Activated T-cell treated with anti-CD3 and anti-CD28 coated beads, Interleukin-2, amount 50 U/mL, for 48 hours (primary cell): Measurements from ENCODE around the gene TGFB3.
"Not testable (repeated sequence)": the region's sequence is repeated elsewhere in the genome, so short reads cannot be mapped to it uniquely, and the experiment has no call there.

ENCODE experiments used
- DNase-seq, 2 experiments: peaks; one replicate each; pipeline ENCODE4 v3.0.0-alpha.2; 2020

Gene TGFB3

GRCh38 chr14:75981426-75982265 lies at the start of gene TGFB3:
TSS of gene TGFB3 (minus strand) at chr14:75981995. CDS start at chr14:75980893, 1,102 bp downstream.
- DNase-seq: peak; percentile 58 to 62

GRCh38 chr14:76024211-76024907 lies 42.6 kb upstream of the TGFB3 start:
- DNase-seq: no peak

- DNase-seq: no peak
Measured at GRCh38 chr14:76023757-76024156, 42.0 kb upstream of the TGFB3 start.

DNA sequence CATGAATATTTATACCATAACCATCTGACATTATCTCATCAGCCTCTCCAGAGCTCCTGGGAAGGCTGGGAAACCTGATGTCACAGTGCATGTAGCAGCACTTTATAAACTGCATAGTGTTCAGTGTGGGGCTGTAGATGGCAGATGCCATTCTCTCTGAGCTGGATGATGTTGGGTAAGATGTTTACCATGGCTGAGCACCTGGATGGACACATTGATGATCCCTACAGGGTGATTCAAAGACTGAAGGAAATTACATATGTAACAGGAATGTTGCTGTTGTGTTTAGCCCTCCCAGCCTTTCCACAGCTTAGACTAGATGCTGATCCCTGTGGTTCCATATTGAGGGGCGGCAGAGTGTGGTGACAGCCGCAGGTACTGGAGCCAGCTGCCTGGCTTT lies 41.2 kb upstream of the TGFB3 start:
- no peak for DNase-seq

DNA sequence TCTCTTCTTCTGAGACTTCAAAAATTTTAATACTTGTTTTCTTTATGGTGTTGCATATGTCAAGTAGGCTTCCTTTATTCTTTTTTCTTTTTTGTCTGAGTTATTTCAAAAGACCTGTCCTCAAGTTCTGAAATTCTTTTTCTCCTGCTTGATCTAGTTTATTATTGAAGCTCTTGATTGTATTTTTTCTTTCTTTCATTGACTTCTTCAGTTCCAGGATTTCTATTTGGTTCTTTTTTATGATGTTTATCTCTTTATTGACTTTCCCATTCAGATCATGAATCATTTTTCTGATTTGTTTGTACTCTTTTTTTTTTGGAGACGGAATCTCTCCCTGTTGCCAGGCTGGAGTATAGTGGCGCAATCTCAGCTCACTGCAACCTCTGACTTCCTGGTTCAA lies 37.9 kb upstream of the TGFB3 start:
- no peak for DNase-seq

DNA sequence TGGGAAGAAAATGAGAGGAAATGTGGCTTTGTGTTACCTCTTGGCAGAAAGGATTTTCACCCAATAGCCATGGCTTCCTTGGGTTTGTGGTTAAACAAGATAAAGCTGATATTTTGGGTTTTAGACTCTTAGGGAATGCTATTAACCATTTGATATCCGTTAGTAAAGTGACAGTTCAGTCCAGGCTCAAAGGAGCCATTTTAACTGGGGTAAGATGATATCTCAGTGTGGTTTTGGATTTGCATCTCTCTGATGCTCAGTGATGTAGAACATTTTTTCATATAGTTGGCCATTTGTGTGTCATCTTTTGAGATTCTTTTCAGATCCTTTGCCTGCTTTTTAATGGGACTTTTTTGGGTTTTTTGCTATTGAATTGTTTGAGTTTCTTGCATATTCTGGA lies 33.9 kb upstream of the TGFB3 start:
- no peak for DNase-seq

DNA sequence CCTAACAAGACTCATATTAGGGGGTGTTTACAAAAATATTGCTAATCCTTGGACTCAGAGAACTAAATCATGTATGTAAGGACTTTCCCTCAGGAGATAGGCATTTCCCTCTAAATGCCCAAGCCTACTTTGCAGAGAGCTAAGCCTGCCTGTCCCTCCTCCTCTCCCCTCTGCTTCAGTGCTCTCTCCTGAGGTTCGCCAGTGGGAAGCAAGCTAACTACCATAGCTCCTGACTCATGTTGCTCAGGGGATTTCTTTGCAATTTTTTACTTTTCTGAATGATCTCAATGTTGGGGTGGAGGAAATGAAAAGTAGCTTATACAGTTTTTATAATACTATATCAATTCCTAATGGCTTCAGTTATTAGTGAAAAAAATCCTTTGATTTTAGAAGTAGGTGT lies 33.4 kb upstream of the TGFB3 start:
- no peak for DNase-seq

DNA sequence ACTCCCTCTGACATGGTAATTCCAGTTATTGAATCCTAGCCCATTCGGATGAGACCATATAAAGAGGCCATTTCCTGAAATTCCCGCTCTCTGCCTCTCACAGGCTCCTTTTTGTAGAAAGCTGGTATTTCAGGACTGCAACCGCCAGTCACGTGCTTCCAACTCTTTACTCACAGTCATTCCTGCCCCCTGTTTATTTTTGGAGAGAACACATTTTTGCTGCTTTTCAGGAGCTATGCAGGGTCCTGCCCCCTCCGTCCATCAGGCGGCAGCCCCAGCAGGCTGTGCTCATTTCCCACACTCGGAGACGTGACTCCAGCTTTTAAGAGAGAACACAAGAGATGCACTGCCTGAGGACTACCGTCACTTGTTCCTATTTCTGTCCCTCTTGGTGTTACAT lies 30.6 kb upstream of the TGFB3 start:
- DNase-seq: no peak

GRCh38 chr14:76011930-76012329 lies 30.1 kb upstream of the TGFB3 start:
- no peak for DNase-seq

- DNase-seq: not testable (repeated sequence)
Measured at GRCh38 chr14:76009627-76010026, 27.8 kb upstream of the TGFB3 start.

DNA sequence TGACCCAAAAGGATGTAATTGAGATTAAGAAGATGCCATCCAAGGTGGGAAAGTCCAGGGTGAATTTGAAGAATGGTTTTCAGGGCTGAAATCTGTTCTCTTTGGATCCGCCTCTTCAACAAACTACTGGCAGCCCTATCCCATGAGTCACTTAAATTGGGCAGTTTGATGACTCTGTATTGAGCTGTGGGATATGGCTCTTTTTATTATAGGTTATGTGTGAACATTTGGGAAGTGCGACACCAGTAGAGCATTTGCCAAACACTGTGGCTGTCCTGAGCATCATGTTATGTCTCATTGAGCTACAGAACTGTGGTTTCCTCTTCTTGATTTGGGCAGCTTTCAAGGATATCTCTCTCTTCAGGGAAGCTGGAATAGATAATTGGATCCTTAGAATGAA lies 26.1 kb upstream of the TGFB3 start:
- DNase-seq: no peak

GRCh38 chr14:76007379-76007778 lies 25.6 kb upstream of the TGFB3 start:
- no peak for DNase-seq

DNA sequence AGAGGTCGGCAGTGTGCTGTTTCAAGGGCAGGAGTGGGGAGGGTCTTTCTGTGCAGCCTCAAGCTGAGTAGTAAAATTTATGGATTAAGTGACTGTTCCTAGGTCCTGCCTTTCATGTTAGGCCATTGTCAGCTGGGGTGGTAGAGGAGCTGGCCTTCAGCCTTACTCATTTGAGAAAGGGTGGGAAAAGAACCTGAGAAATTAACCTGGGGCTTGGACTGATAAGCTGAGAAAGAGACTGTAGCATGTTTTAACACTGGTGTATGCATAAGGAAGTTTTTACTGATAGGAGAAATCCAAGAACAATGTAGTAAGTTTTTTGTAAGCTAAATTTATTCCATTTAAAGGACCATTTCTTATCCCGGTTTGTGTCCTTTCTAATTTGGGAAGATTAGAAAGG lies 24.5 kb upstream of the TGFB3 start:
- DNase-seq: no peak

DNA sequence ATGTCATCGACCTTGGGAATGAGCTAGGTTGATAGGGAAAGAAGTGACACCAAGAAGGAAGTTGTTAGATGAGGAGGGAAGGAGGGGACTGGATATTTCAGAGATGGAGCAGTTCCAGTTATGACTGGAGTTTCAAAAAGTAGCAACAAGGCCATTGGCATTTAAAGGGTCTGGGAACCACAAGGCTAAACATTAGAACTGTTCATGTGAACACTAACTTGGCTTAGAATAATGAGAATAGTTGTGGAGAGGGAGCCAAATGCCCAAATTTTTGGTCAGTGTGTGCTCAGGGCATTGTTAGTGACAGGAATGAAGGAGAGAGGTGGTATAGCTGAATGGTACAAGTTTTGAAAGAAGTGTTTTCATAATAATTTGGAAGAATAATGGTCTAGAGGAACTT lies 20.6 kb upstream of the TGFB3 start:
- DNase-seq: no peak

DNA sequence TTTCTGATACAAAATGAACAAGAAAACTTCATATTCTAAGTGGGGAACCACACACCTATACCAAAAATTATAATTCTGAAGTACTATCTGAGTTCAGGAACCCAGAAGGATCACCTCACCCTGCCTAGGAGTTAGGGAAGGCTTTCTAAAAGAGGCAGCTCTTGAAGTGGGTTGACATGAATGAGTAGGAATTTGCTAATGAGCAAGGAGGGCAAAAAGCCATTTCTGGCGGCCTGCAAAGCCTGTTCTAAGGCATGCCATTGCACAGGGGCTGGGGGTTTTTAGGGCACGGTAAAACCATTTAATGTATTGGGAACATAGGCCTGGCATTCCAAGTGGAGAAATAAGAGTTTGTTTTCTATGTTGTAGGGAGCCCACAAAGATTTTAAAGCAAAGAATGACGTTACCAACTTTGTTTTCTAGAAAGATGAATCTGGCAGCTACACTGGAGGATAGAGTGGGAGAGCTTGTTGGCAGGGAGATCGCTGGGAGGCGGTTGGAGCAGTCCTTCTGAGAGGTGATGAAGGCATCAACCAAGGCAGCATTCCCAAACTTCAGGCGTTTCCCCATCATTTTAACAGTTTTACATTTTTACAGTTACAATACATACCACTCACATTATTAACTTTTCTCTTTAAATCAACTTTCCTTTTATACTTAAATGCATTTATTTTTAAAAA lies 17.9 kb upstream of the TGFB3 start:
- no peak for DNase-seq

DNA sequence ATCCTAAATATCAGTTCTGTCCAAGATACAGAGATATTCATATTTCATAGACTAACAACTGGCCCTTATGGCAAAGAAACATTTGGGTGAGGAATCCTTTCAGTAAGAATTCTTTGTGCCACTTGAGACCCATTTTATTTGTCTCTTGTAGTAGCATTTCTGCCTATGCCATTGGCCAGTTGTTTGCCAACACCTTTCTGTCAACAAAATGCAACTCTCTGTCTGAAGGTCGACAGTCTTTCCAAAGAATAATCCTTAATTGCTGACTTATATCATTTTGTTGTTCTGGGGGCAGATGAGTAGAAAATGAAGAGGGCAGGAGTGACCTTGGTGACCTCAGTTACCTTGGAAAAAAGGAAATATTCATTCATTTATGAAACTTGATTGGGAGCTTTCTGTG lies 14.7 kb upstream of the TGFB3 start:
- DNase-seq: no peak

DNA sequence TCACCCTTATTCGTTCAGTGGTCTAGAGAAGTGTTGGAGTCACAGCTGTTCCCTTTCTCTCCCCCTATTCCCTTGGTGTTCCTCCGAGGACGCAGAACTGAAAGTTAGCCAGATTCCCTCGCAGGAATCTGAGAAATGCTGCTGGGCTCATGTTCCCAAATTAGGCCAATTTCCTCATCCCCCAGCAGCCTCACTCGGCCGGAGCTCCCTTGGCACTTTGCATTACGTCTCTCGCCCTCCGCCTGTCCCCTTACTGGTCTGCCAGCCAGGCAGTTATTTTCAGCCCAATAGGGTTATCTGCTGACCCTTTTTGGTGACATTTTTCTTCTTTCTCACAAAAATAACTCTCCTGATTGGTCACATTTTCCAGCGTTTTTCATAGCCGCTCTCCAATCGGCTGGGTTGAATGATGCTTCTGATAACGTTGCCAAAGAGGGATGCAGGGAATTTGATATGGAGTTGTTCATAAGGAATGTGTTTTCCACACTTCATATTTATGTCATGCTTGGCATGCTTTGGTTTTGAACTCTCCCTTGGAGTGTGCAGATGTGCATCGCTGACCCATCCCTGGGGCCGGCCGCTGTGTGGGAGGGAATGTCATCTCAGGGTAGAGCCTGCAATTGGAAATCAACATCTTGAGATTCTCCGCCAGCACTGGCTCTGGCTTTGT lies 13.7 kb upstream of the TGFB3 start:
- no peak for DNase-seq

GRCh38 chr14:75993567-75994041 lies 11.8 kb upstream of the TGFB3 start:
- no peak for DNase-seq

GRCh38 chr14:75991753-75992152 lies 10.0 kb upstream of the TGFB3 start:
- no peak for DNase-seq

DNA sequence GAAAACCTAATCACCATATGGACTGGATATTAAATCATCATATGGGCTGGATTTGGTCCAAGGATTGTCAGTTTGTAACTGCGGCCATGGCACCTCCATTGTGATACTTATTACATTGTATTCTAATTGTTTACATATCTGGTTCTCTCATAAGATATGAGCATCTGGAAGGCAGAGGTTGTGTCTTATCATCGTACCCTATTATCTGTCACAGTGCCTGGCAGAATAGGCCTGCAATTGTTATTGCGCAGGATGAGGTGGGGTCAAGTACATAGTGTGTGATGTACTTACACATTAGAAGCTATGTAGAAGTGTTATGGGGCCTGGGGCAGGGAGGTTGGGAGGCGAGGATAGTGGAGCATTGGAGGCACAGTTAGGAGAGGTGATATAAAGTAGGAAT lies 8.5 kb upstream of the TGFB3 start:
- DNase-seq: no peak

DNA sequence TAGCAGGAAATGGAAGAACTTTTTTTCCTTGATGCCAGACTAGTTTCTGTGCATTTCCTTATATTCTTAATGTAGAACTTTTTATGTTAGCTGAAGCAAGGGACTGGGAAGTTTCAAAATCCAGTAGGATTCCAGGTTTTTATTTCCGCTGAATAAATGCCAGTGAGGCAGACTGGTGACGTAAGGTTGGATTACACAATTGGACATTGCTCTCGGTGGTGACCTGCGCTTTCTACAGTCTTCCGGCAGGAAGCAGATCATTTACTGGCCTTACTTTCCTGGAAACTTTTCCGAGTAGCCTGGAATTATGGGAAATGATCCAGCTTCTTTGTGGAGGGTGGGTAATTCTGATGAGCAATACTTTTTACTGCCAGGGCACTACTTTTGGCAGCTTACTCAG lies 7.3 kb upstream of the TGFB3 start:
- no peak for DNase-seq

DNA sequence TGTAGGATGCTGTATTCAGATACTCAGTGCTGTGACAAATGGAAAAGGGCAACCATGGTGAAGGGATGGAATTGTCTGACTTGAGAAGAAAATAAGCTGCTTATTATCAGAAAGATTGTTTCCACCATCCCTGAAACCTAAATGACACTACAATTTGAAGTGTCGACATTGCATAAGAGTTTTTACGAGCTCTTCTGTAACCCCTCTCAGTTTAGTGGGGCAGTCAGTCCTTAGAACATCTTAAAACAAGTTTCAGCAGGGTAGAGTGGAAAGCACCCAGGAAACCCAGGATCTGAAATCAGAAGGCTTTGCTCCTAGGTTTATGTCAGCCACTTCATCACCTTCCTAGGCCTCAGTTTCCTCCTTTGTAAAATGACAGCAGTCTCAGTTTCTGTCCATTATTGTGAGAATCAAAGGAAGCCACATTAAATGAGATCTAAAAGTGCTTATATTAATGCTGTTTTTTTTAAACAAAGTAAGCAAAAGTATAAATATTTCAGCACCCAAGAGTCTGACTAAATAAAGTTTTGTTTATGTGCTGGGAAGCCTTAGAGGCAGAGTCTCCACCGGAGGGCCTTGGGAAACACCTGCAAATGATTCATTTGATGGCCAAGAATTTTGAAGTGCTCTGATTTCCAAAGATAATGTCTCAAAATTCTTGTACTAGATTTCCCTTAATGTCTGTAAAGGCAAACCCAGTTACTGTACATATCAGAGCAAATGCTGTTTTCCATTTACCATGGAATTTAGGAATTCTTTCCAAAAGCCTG lies 5.6 kb upstream of the TGFB3 start:
- DNase-seq: no peak

GRCh38 chr14:75986439-75986765 lies 4.6 kb upstream of the TGFB3 start:
- no peak for DNase-seq
